IMR-90 (cell line): ENCODE measurements around the gene UBE2G1. TPM values are rescaled to one million over a fixed set of nuclear protein-coding genes. Genes with fewer than 3 reads are reported as not detected.

Experiments
- ATAC-seq: fragments of 200-7000 bp; cut with Tn5 transposase; 2 replicates; pipeline ENCODE4 v1.9.1; 2020; ENCODE audit warnings: low read depth, mild to moderate bottlenecking, moderate library complexity
- BruUV-seq: library from RNA; stranded (reverse); fragments of 400-500 nt; replicated peaks from 2 replicates; lab custom pipeline; 2021; lab: Mats Ljungman, UMichigan
- CTCF ChIA-PET: fragments of 300-600 bp; formaldehyde crosslinking; extraction: SDS; loops from one replicate; lab custom pipeline; 2021; ENCODE audit warnings: antibody characterized with exemption; lab: Yijun Ruan, JAX
- POLR2A ChIA-PET: fragments of 300-600 bp; sonication (Branson Sonifier 250); formaldehyde crosslinking; loops from one replicate; lab custom pipeline; 2022; ENCODE audit warnings: antibody characterized with exemption; ENCODE audit not compliant: unreplicated experiment; lab: Charles Lee
- DNase-seq: peaks from one replicate; pipeline ENCODE4 v3.0.0; 2013
- H2AFZ ChIP-seq: replicated peaks from 2 replicates; pipeline ENCODE3; 2013; ENCODE audit warnings: low read length, mild to moderate bottlenecking; ENCODE audit not compliant: poor library complexity
- H2AK5ac ChIP-seq: 2 replicates; pipeline ENCODE4 v1.6.1; 2013; ENCODE audit warnings: low read depth, low read length, inconsistent platforms
- H2AK9ac ChIP-seq: replicated peaks from 2 replicates; pipeline ENCODE3; 2013; ENCODE audit warnings: mild to moderate bottlenecking, low read depth, low read length, moderate library complexity; ENCODE audit not compliant: poor library complexity
- H2BK120ac ChIP-seq: 2 replicates; pipeline ENCODE4 v1.6.1; 2013; ENCODE audit warnings: low read depth, low read length, inconsistent platforms
- H2BK15ac ChIP-seq: 3 replicates; pipeline ENCODE4 v1.6.1; 2013; ENCODE audit warnings: low read depth, low read length, inconsistent platforms
- H2BK20ac ChIP-seq: 2 replicates; pipeline ENCODE4 v1.6.1; 2013; ENCODE audit warnings: low read depth, mild to moderate bottlenecking, inconsistent platforms, low read length, moderate library complexity
- H2BK5ac ChIP-seq: 2 replicates; pipeline ENCODE4 v1.6.1; 2013; ENCODE audit warnings: mild to moderate bottlenecking, low read depth, low read length, inconsistent platforms; ENCODE audit not compliant: poor library complexity, severe bottlenecking
- H3K14ac ChIP-seq: replicated peaks from 2 replicates; pipeline ENCODE4 v1.6.1; 2013; ENCODE audit warnings: low read depth, low read length, inconsistent platforms
- H3K18ac ChIP-seq: 2 replicates; pipeline ENCODE4 v1.6.1; 2013; ENCODE audit warnings: low read depth, low read length, control low read depth
- H3K23ac ChIP-seq: 2 replicates; pipeline ENCODE4 v1.6.1; 2013; ENCODE audit warnings: low read depth, low read length, inconsistent platforms
- H3K27ac ChIP-seq: 2 replicates; pipeline ENCODE4 v1.5.1; 2013; ENCODE audit warnings: mild to moderate bottlenecking, control low read depth, low read length; ENCODE audit not compliant: insufficient read depth
- H3K27me3 ChIP-seq: 2 replicates; pipeline ENCODE4 v1.6.1; 2013; ENCODE audit warnings: low read length; ENCODE audit not compliant: control insufficient read depth, insufficient read depth
- H3K36me3 ChIP-seq: 2 replicates; pipeline ENCODE4 v1.6.1; 2013; ENCODE audit warnings: low read length, mixed read lengths; ENCODE audit not compliant: control insufficient read depth, insufficient read depth
- H3K4ac ChIP-seq: 2 replicates; pipeline ENCODE4 v1.6.1; 2013; ENCODE audit warnings: low read depth, low read length, inconsistent platforms
- H3K4me1 ChIP-seq: 2 replicates; pipeline ENCODE4 v1.6.1; 2013; ENCODE audit warnings: low read length, mixed read lengths; ENCODE audit not compliant: control insufficient read depth, insufficient read depth
- H3K4me2 ChIP-seq: 2 replicates; pipeline ENCODE4 v1.6.1; 2013; ENCODE audit warnings: low read depth, mild to moderate bottlenecking, control low read depth, low read length, moderate library complexity
- H3K4me3 ChIP-seq: 2 replicates; pipeline ENCODE4 v1.5.1; 2013; ENCODE audit warnings: low read depth, mild to moderate bottlenecking, control low read depth, low read length, moderate library complexity; ENCODE audit not compliant: insufficient read depth
- H3K56ac ChIP-seq: 2 replicates; pipeline ENCODE4 v1.6.1; 2013; ENCODE audit warnings: low read length, inconsistent platforms; ENCODE audit not compliant: insufficient read depth; ENCODE audit errors: extremely low read depth
- H3K79me1 ChIP-seq, 2 experiments: 2 replicates each; pipeline ENCODE4 v1.6.1; 2013; ENCODE audit warnings: low read length in 2 of 2, inconsistent platforms in 1 of 2, low read depth in 1 of 2
- H3K9ac ChIP-seq: 2 replicates; pipeline ENCODE4 v1.6.1; 2013; ENCODE audit warnings: low read depth, low read length, control low read depth
- H3K9me1 ChIP-seq: 2 replicates; pipeline ENCODE4 v1.6.1; 2013; ENCODE audit warnings: low read length, inconsistent platforms; ENCODE audit not compliant: insufficient read depth
- H3K9me3 ChIP-seq: 2 replicates; pipeline ENCODE4 v1.6.1; 2013; ENCODE audit warnings: low read length; ENCODE audit not compliant: control insufficient read depth, insufficient read depth
- H4K20me1 ChIP-seq: 2 replicates; pipeline ENCODE4 v1.6.1; 2013; ENCODE audit warnings: low read length, inconsistent platforms; ENCODE audit not compliant: insufficient read depth
- H4K5ac ChIP-seq: 2 replicates; pipeline ENCODE4 v1.6.1; 2013; ENCODE audit warnings: mild to moderate bottlenecking, low read depth, low read length, control low read depth
- H4K8ac ChIP-seq, 2 experiments: 2 replicates each; pipeline ENCODE4 v1.6.1; 2013; ENCODE audit warnings: low read depth in 2 of 2, low read length in 2 of 2, control low read depth in 1 of 2, inconsistent platforms in 1 of 2
- H4K91ac ChIP-seq: 2 replicates; pipeline ENCODE4 v1.6.1; 2013; ENCODE audit warnings: low read depth, low read length, inconsistent platforms; ENCODE audit not compliant: insufficient read depth
- CEBPB ChIP-seq: IDR thresholded peaks from 2 replicates; pipeline ENCODE4 v1.6.1; 2012; ENCODE audit warnings: low read depth, low read length, improper control_type of control experiment
- CHD1 ChIP-seq: IDR thresholded peaks from 2 replicates; pipeline ENCODE4 v1.6.1; 2012; ENCODE audit warnings: low read depth, low read length, improper control_type of control experiment
- FOS ChIP-seq: fragments of 150-350 bp; IDR thresholded peaks from 2 replicates; pipeline ENCODE4 v1.6.1; 2016; ENCODE audit warnings: low read depth, low read length
- MXI1 ChIP-seq: IDR thresholded peaks from 2 replicates; pipeline ENCODE4 v1.6.1; 2012; ENCODE audit warnings: low read depth, mild to moderate bottlenecking, low read length, moderate library complexity, borderline replicate concordance
- NFE2L2 ChIP-seq: fragments of 150-350 bp; IDR thresholded peaks from 2 replicates; pipeline ENCODE4 v1.6.1; 2016; ENCODE audit warnings: low read depth, mild to moderate bottlenecking, low read length
- RAD21 ChIP-seq: IDR thresholded peaks from 2 replicates; pipeline ENCODE4 v1.6.1; 2012; ENCODE audit warnings: low read length, improper control_type of control experiment
- RCOR1 ChIP-seq: IDR thresholded peaks from 2 replicates; pipeline ENCODE4 v1.6.1; 2012; ENCODE audit warnings: mild to moderate bottlenecking, low read length, improper control_type of control experiment; ENCODE audit not compliant: insufficient replicate concordance
- RFX5 ChIP-seq: IDR thresholded peaks from 2 replicates; pipeline ENCODE4 v1.8.0; 2012; ENCODE audit warnings: low read depth, mild to moderate bottlenecking, low read length, moderate library complexity
- SMC3 ChIP-seq: fragments of 150-350 bp; IDR thresholded peaks from 2 replicates; pipeline ENCODE4 v1.6.1; 2016; ENCODE audit warnings: low read depth, mild to moderate bottlenecking, antibody characterized with exemption, low read length, moderate library complexity
- WGBS, 2 experiments: methylation state at CpG; one replicate each; pipeline versions ENCODE4 v1.1.5 to v1.1.7; 2013; ENCODE audit warnings: missing lambda C conversion rate in 2 of 2; ENCODE audit not compliant: insufficient read length in 1 of 2; ENCODE audit errors: extremely low coverage in 2 of 2; 5-methylcytosine and 5-hydroxymethylcytosine counted together
- dilution Hi-C: fragments of 300-500 bp; cut with HindIII; formaldehyde crosslinking; loops from one replicate; pipeline ENCODE4 v1.14.3; 2018; ENCODE audit warnings: low sequenced_read_pairs; ENCODE audit not compliant: unreplicated experiment
- in situ Hi-C: fragments of 300-500 bp; cut with MboI; formaldehyde crosslinking; loops from 3 replicates; pipeline ENCODE4 v1.14.3; 2019; ENCODE audit warnings: low sequenced_read_pairs, inconsistent platforms, mixed read lengths
- intact Hi-C: fragments of 100-400 bp; cut with micrococcal nuclease; formaldehyde crosslinking; loops from 2 replicates; pipeline ENCODE4 v1.10.0; 2022
- polyA plus RNA-seq, 3 experiments: library from polyadenylated mRNA; depleted of rRNA; stranded (reverse); fragments of >200 nt; gene quantifications; 2 replicates each; pipeline ENCODE4 v1.2.3, GENCODE V29; 2012; ENCODE audit warnings: low replicate concordance in 1 of 3
- total RNA-seq: library from RNA; depleted of rRNA; stranded (reverse); fragments of >200 nt; gene quantifications from 2 replicates; pipeline ENCODE4 v1.2.3, GENCODE V29; 2012

UBE2G1 gene
- total and polyA plus RNA-seq, 2 of the 4 experiments (the other 2 are of a cell fraction): 26.3 to 26.6 TPM

DNA sequence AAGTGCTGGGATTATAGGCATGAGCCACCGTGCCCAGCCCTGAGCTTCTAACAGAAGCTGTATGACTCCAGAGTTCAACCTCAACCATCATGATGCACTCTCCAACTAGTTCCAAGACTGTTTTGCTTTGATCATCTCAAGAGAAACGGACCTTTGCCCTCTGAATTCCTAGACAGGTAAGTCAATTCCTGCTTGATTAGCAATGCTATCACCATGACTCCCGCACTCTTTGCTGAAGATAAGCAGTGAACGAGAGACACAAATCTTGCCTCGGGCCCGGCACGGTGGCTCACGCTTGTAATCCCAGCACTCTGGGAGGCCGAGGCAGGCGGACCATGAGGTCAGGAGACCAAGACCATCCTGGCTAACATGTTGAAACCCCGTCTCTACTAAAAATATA is 124.9 kb downstream of the UBE2G1 start:
- no peak overlapping the region for H3K4ac ChIP-seq
- no peak overlapping the region for H3K4me2 ChIP-seq
- TF ChIP-seq CEBPB: no peak
- TF ChIP-seq FOS: no peak
- TF ChIP-seq RAD21: no peak
- TF ChIP-seq SMC3: no peak
- no peak for TF ChIP-seq NFE2L2
- TF ChIP-seq MXI1: no peak
- no peak for TF ChIP-seq RFX5
- no peak for TF ChIP-seq RCOR1
- TF ChIP-seq CHD1: no peak
- H3K79me1 ChIP-seq: peaks cover 20 to 50% of the 10 kb centered on the region in 2 experiments
- H3K36me3 ChIP-seq: peaks cover 8% of the 10 kb centered on the region
- no peak overlapping the region for H3K14ac ChIP-seq
- ChIA-PET POLR2A (no interaction called here), CTCF (interaction anchor here (0.6 to 1.2 kb wide), 2 partner anchors 9 to 12 kb away, joined by 3 read pairs; no protein-coding TSS in a partner anchor)
- no peak overlapping the region for H2AK9ac ChIP-seq
- H4K91ac ChIP-seq: no peak overlapping the region
- dilution Hi-C loops (no loop called here), in situ Hi-C loops (no loop called here), intact Hi-C loops (no loop called here)
- DNase-seq (no peak), ATAC-seq (no peak)
- no peak overlapping the region for H2BK20ac ChIP-seq
- H4K20me1 ChIP-seq: peaks cover 26% of the 10 kb centered on the region; the same call in 1 of the 2 replicates
- H2AK5ac ChIP-seq: no peak overlapping the region
- no peak overlapping the region for H3K4me3 ChIP-seq
- H3K27me3 ChIP-seq: no peaks in the 10 kb centered on the region
- H3K9me3 ChIP-seq: no peaks in the 10 kb centered on the region
- no peak overlapping the region for H3K23ac ChIP-seq
- H2BK5ac ChIP-seq: no peak overlapping the region
- no peak overlapping the region for H3K56ac ChIP-seq
- 97% methylated on average over 9 of the region's 11 CpGs; no CpG with 5 or more reads in 1 of the 2 experiments for WGBS, 2 experiments
- no peak overlapping the region for H3K18ac ChIP-seq
- no peak overlapping the region for H3K27ac ChIP-seq
- H2AFZ ChIP-seq: no peak overlapping the region
- H3K4me1 ChIP-seq: no peaks in the 10 kb centered on the region
- no peak overlapping the region for H3K9ac ChIP-seq
- no peak overlapping the region for H2BK120ac ChIP-seq
- H3K9me1 ChIP-seq: peaks cover 23% of the 10 kb centered on the region
- no peak overlapping the region for H2BK15ac ChIP-seq
- no TSS peak for BruUV-seq
- no peak overlapping the region for H4K5ac ChIP-seq
- no peak overlapping the region for H4K8ac ChIP-seq
